ENCODE results near the gene SIPA1L3. TPM values are rescaled to one million over a fixed set of nuclear protein-coding genes. Genes with fewer than 3 reads are reported as not detected.

SIPA1L3 gene
- polyA plus RNA-seq, 2 of the 4 experiments (the other 2 are of a cell fraction), result 28.9 to 50.6 TPM

GRCh38 chr19:38115271-38115802 is 208.3 kb downstream of the SIPA1L3 start:
- Histone ChIP-seq H3K27ac (no peak overlapping the region), H3K9me3 (no peaks in the 10 kb centered on the region), H3K4me3 (no peak overlapping the region), H3K4me1 (no peaks in the 10 kb centered on the region), H3K4me2 (no peak overlapping the region)
- ChIA-PET CTCF (interaction anchor here (1.2 to 4.0 kb wide), 9 partner anchors 12 to 216 kb away, joined by 3 to 14 read pairs (median 6); partner anchors contain the start of gene SIPA1L3), POLR2A (no interaction called here)
- WGBS (ENCODE audit: missing lambda C conversion rate), result 91% methylated on average over 4 of the region's 4 CpGs
- TF ChIP-seq CHD2 (IDR thresholded peaks at IDR 0.05; ENCODE audit: low read length, partially characterized antibody) (no peak), RCOR1 (IDR thresholded peaks at IDR 0.05; ENCODE audit: low read depth, low read length) (no peak), PHF8 (IDR thresholded peaks at IDR 0.05; ENCODE audit: borderline replicate concordance, low read depth) (no peak), CTCF (IDR thresholded peaks at IDR 0.05) (no peak), EHF (CRISPR knock-in tag; IDR thresholded peaks at IDR 0.05) (no peak), E2F6 (IDR thresholded peaks at IDR 0.05; ENCODE audit: borderline replicate concordance, low read depth) (no peak), HES2 (IDR thresholded peaks at IDR 0.05) (no peak), GATA3 (IDR thresholded peaks at IDR 0.05; ENCODE audit: borderline replicate concordance) (no peak), EHMT2 (IDR thresholded peaks at IDR 0.05; ENCODE audit: low read depth) (no peak), ZNF302 (CRISPR knock-in tag; IDR thresholded peaks at IDR 0.05) (no peak), HOXB5 (CRISPR knock-in tag; IDR thresholded peaks at IDR 0.05) (no peak), TP53 (CRISPR knock-in tag; IDR thresholded peaks at IDR 0.05) (no peak), MAX (IDR thresholded peaks at IDR 0.05) (no peak), RAD21 (conservative IDR thresholded peaks at IDR 0.05 in 1 of 2, IDR thresholded peaks at IDR 0.05 in 1 of 2) (no peak), SMC3 (IDR thresholded peaks at IDR 0.05) (no peak), CBX8 (IDR thresholded peaks at IDR 0.05) (no peak), ATOH8 (CRISPR knock-in tag; IDR thresholded peaks at IDR 0.05; ENCODE audit: low read depth) (no peak)
- TF ChIP-seq, protein P1, sequence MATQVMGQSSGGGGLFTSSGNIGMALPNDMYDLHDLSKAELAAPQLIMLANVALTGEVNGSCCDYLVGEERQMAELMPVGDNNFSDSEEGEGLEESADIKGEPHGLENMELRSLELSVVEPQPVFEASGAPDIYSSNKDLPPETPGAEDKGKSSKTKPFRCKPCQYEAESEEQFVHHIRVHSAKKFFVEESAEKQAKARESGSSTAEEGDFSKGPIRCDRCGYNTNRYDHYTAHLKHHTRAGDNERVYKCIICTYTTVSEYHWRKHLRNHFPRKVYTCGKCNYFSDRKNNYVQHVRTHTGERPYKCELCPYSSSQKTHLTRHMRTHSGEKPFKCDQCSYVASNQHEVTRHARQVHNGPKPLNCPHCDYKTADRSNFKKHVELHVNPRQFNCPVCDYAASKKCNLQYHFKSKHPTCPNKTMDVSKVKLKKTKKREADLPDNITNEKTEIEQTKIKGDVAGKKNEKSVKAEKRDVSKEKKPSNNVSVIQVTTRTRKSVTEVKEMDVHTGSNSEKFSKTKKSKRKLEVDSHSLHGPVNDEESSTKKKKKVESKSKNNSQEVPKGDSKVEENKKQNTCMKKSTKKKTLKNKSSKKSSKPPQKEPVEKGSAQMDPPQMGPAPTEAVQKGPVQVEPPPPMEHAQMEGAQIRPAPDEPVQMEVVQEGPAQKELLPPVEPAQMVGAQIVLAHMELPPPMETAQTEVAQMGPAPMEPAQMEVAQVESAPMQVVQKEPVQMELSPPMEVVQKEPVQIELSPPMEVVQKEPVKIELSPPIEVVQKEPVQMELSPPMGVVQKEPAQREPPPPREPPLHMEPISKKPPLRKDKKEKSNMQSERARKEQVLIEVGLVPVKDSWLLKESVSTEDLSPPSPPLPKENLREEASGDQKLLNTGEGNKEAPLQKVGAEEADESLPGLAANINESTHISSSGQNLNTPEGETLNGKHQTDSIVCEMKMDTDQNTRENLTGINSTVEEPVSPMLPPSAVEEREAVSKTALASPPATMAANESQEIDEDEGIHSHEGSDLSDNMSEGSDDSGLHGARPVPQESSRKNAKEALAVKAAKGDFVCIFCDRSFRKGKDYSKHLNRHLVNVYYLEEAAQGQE (IDR thresholded peaks at IDR 0.05), result no peak
- TF ChIP-seq, protein P2, sequence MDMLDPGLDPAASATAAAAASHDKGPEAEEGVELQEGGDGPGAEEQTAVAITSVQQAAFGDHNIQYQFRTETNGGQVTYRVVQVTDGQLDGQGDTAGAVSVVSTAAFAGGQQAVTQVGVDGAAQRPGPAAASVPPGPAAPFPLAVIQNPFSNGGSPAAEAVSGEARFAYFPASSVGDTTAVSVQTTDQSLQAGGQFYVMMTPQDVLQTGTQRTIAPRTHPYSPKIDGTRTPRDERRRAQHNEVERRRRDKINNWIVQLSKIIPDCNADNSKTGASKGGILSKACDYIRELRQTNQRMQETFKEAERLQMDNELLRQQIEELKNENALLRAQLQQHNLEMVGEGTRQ (IDR thresholded peaks at IDR 0.05), result no peak
- FAIRE-seq (peak; percentile 59), ATAC-seq (peak; percentile 19 to 31; a peak in 3 of 6 replicates), DNase-seq (ENCODE audit: low read depth in 1 of 2, low spot score in 1 of 2) (no peak)
